Muscle of arm (tissue), 12 donors: ENCODE results near the gene CAPZA2. TPM values are rescaled to one million over a fixed set of nuclear protein-coding genes. Genes with fewer than 3 reads are reported as not detected.

Experiments
- polyA plus RNA-seq, 12 donors: library from polyadenylated mRNA; unstranded; fragments of 120-200 nt; gene quantifications; one replicate each; pipeline ENCODE4 v1.2.1, GENCODE V29; 2013; ENCODE audit not compliant: insufficient read length in 12 of 12

The CAPZA2 gene
- polyA plus RNA-seq, 12 donors, result 123 to 279 (median 227) TPM; not detected in 1

Other genes with a start within 250 kb of the CAPZA2 start
- 10 to 100 TPM in 11 of 12 donors, not detected in 1; 11.1 to 20.1 (median 15.9) TPM for gene MET, start 190.4 kb upstream of the CAPZA2 start, polyA plus RNA-seq
- 10 to 100 TPM in 11 of 12 donors, not detected in 1; 16.0 to 22.8 (median 19.6) TPM for gene ST7, start 90.9 kb downstream of the CAPZA2 start, polyA plus RNA-seq